CD4-positive, alpha-beta T cell (primary cell): ENCODE data around the gene EVPL. TPM values are rescaled to one million over a fixed set of nuclear protein-coding genes. Genes with fewer than 3 reads are reported as not detected.

ENCODE experiments used
- ATAC-seq: fragments of 200-7000 bp; cut with Tn5 transposase; one replicate; pipeline ENCODE4 v1.10.0; 2022; ENCODE audit warnings: mild to moderate bottlenecking; ENCODE audit not compliant: poor library complexity
- CTCF ChIA-PET: fragments of 350-600 bp; sonication (Branson Sonifier 250); formaldehyde crosslinking; loops from one replicate; lab custom pipeline; 2021; ENCODE audit warnings: antibody characterized with exemption, inconsistent platforms; lab: Charles Lee
- POLR2A ChIA-PET: fragments of 350-600 bp; sonication (Branson Sonifier 250); formaldehyde crosslinking; loops from one replicate; lab custom pipeline; 2021; ENCODE audit warnings: antibody characterized with exemption, inconsistent platforms; lab: Charles Lee
- DNase-seq, 14 experiments: peaks; one replicate each; pipeline ENCODE4 v3.0.0-alpha.2; 2013 to 2020; ENCODE audit warnings: mixed read lengths in 2 of 14
- H3K27ac ChIP-seq, 2 donors: one replicate each; pipeline versions ENCODE4 v1.5.1 to v1.7.0; 2013; ENCODE audit warnings: low read length in 2 of 2, low read depth in 1 of 2, mild to moderate bottlenecking in 1 of 2
- H3K27me3 ChIP-seq, 2 experiments: 1 replicate in 1 of 2; 2 replicates in 1 of 2; pipeline versions ENCODE4 v1.6.1 to v1.7.0; 2013; ENCODE audit warnings: low read length in 2 of 2, control low read depth in 1 of 2, mild to moderate bottlenecking in 1 of 2, moderate library complexity in 1 of 2; ENCODE audit not compliant: insufficient read depth in 2 of 2, control insufficient read depth in 1 of 2
- H3K36me3 ChIP-seq: one replicate; pipeline ENCODE4 v1.6.1; 2013; ENCODE audit warnings: low read length, control low read depth; ENCODE audit not compliant: insufficient read depth
- H3K4me1 ChIP-seq: one replicate; pipeline ENCODE4 v1.6.1; 2013; ENCODE audit warnings: low read length, control low read depth; ENCODE audit not compliant: insufficient read depth
- H3K4me3 ChIP-seq: one replicate; pipeline ENCODE4 v1.5.1; 2013; ENCODE audit warnings: mild to moderate bottlenecking, low read length, moderate library complexity
- H3K9me3 ChIP-seq, 2 experiments: 1 replicate in 1 of 2; 2 replicates in 1 of 2; pipeline versions ENCODE4 v1.6.1 to v1.7.0; 2013; ENCODE audit warnings: low read length in 2 of 2, mild to moderate bottlenecking in 2 of 2, control low read depth in 1 of 2, moderate library complexity in 1 of 2; ENCODE audit not compliant: control insufficient read depth in 1 of 2, insufficient read depth in 1 of 2
- H3K27ac Mint-ChIP-seq: one replicate; pipeline ENCODE4 v1.8.0; 2020; ENCODE audit warnings: mixed read lengths
- H3K27me3 Mint-ChIP-seq: one replicate; pipeline ENCODE4 v1.8.0; 2021; ENCODE audit warnings: mixed read lengths
- H3K36me3 Mint-ChIP-seq: one replicate; pipeline ENCODE4 v1.8.0; 2021; ENCODE audit warnings: low read depth, mixed read lengths
- H3K4me1 Mint-ChIP-seq: one replicate; pipeline ENCODE4 v1.8.0; 2021; ENCODE audit warnings: low read depth, mixed read lengths
- H3K4me3 Mint-ChIP-seq: one replicate; pipeline ENCODE4 v1.8.0; 2020; ENCODE audit warnings: mild to moderate bottlenecking, mixed read lengths
- H3K9me3 Mint-ChIP-seq: one replicate; pipeline ENCODE4 v1.8.0; 2020; ENCODE audit warnings: mixed read lengths
- CTCF ChIP-seq: fragments of 200-600 bp; IDR thresholded peaks from one replicate; pipeline ENCODE4 v1.8.0; 2022; ENCODE audit warnings: antibody characterized with exemption, mild to moderate bottlenecking
- intact Hi-C, 2 experiments: fragments of 100-400 bp; cut with DNase I in 1 of 2; cut with micrococcal nuclease in 1 of 2; formaldehyde crosslinking; loops; one replicate each; pipeline versions ENCODE4 v1.15.1 to v1.9.0; 2023 to 2025; cut with DNase I, micrococcal nuclease
- total RNA-seq, 174 experiments: library from RNA in 2 of 174; stranded (reverse) in 2 of 174; gene quantifications; one replicate each; pipeline ENCODE4 v1.2.3 and lab custom pipeline; 2021 to 2026

Gene EVPL
- total RNA-seq, 2 experiments from 2014 or later = 0.14 to 0.38 TPM

- Mint-ChIP-seq H3K27ac (no peak overlapping the region), H3K4me1 (no peaks in the 10 kb centered on the region), H3K9me3 (no peaks in the 10 kb centered on the region), H3K27me3 (no peaks in the 10 kb centered on the region), H3K36me3 (peaks cover 4% of the 10 kb centered on the region), H3K4me3 (no peak overlapping the region)
- CTCF ChIA-PET = interaction anchor here (1.0 kb wide), 1 partner anchor 9 kb away, joined by 3 read pairs; the partner anchor contains the start of gene CDK3
- DNase-seq (peak in 1 of 14 experiments; percentile 24), ATAC-seq (no peak)
- POLR2A ChIA-PET = no interaction called here
- intact Hi-C loops = loop anchor here in 1 of 2 experiments (5.0 kb wide), 1 partner anchor 247 kb away; no protein-coding TSS in a partner anchor
- no peaks in the 10 kb centered on the region for H3K36me3 ChIP-seq
- H3K27ac ChIP-seq = no peak overlapping the region
- H3K27me3 ChIP-seq = no peaks in the 10 kb centered on the region
- no peak overlapping the region for H3K4me3 ChIP-seq
- H3K4me1 ChIP-seq = peaks cover 2% of the 10 kb centered on the region
- no peaks in the 10 kb centered on the region for H3K9me3 ChIP-seq
- TF ChIP-seq CTCF = no peak
Observed at GRCh38 chr17:76008630-76009425, 18.3 kb downstream of the EVPL start.

- Mint-ChIP-seq H3K27me3 (no peaks in the 10 kb centered on the region), H3K4me1 (no peaks in the 10 kb centered on the region), H3K27ac (no peak overlapping the region), H3K4me3 (no peak overlapping the region), H3K36me3 (peaks cover 4% of the 10 kb centered on the region), H3K9me3 (no peaks in the 10 kb centered on the region)
- intact Hi-C loops = loop anchor here in 1 of 2 experiments (5.0 kb wide), 1 partner anchor 246 kb away; no protein-coding TSS in a partner anchor
- CTCF ChIA-PET = interaction anchor here (1.0 kb wide), 1 partner anchor 8 kb away, joined by 3 read pairs; the partner anchor contains the start of gene CDK3
- H3K9me3 ChIP-seq = no peaks in the 10 kb centered on the region
- no peak overlapping the region for H3K27ac ChIP-seq
- no peaks in the 10 kb centered on the region for H3K27me3 ChIP-seq
- DNase-seq = no peak
- no peaks in the 10 kb centered on the region for H3K4me1 ChIP-seq
- no peaks in the 10 kb centered on the region for H3K36me3 ChIP-seq
- no peak for ATAC-seq
- no peak overlapping the region for H3K4me3 ChIP-seq
- POLR2A ChIA-PET = no interaction called here
- TF ChIP-seq CTCF = no peak
Observed at GRCh38 chr17:76008208-76008607, 18.9 kb downstream of the EVPL start.

- POLR2A ChIA-PET = no interaction called here
- Mint-ChIP-seq H3K27ac (no peak overlapping the region), H3K4me3 (no peak overlapping the region), H3K36me3 (peaks cover 4% of the 10 kb centered on the region), H3K27me3 (no peaks in the 10 kb centered on the region), H3K9me3 (no peaks in the 10 kb centered on the region), H3K4me1 (no peaks in the 10 kb centered on the region)
- no peaks in the 10 kb centered on the region for H3K27me3 ChIP-seq
- CTCF ChIA-PET = no interaction called here
- H3K4me1 ChIP-seq = no peaks in the 10 kb centered on the region
- no peak overlapping the region for H3K4me3 ChIP-seq
- ATAC-seq = no peak
- H3K9me3 ChIP-seq = no peaks in the 10 kb centered on the region
- DNase-seq = peak in 1 of 14 experiments; percentile 22
- H3K36me3 ChIP-seq = no peaks in the 10 kb centered on the region
- intact Hi-C loops = loop anchor here in 1 of 2 experiments (5.0 kb wide), 1 partner anchor 246 kb away; no protein-coding TSS in a partner anchor
- no peak for TF ChIP-seq CTCF
- H3K27ac ChIP-seq = no peak overlapping the region
Observed at GRCh38 chr17:76007850-76008165, 19.3 kb downstream of the EVPL start.
